Mesodermal cell (in vitro differentiated cells): ENCODE results near the gene TMBIM4. TPM values are rescaled to one million over a fixed set of nuclear protein-coding genes. Genes with fewer than 3 reads are reported as not detected.
"Not testable (repeated sequence)": the region's sequence is repeated elsewhere in the genome, so short reads cannot be mapped to it uniquely, and the experiment has no call there.

ENCODE experiments used
- H3K27ac ChIP-seq: 2 replicates; pipeline ENCODE4 v1.7.0; 2013; ENCODE audit warnings: mild to moderate bottlenecking, low read depth, low read length, moderate library complexity; ENCODE audit not compliant: severe bottlenecking
- H3K36me3 ChIP-seq: 2 replicates; pipeline ENCODE4 v1.7.1; 2013; ENCODE audit warnings: mild to moderate bottlenecking, low read length, moderate library complexity; ENCODE audit not compliant: control insufficient read depth, insufficient read depth
- H3K4me1 ChIP-seq: one replicate; pipeline ENCODE4 v1.7.1; 2013; ENCODE audit warnings: mild to moderate bottlenecking, low read length; ENCODE audit not compliant: insufficient read depth, control insufficient read depth, poor library complexity, severe bottlenecking
- H3K4me3 ChIP-seq: 2 replicates; pipeline ENCODE4 v1.7.0; 2013; ENCODE audit warnings: low read length, control low read depth, mild to moderate bottlenecking; ENCODE audit not compliant: insufficient read depth, poor library complexity, severe bottlenecking; ENCODE audit errors: extremely low read depth
- H3K9me3 ChIP-seq: 2 replicates; pipeline ENCODE4 v1.7.1; 2013; ENCODE audit warnings: mild to moderate bottlenecking, low read length, moderate library complexity; ENCODE audit not compliant: control insufficient read depth
- WGBS, 2 experiments: methylation state at CpG; one replicate each; pipeline ENCODE4 v1.1.5; 2013; ENCODE audit warnings: missing lambda C conversion rate in 2 of 2; ENCODE audit not compliant: insufficient coverage in 2 of 2; 5-methylcytosine and 5-hydroxymethylcytosine counted together
- polyA plus RNA-seq, 2 experiments: library from polyadenylated mRNA; stranded (reverse); fragments of 50-300 nt; gene quantifications; one replicate each; pipeline ENCODE4 v1.2.3, GENCODE V29; 2013

TMBIM4 gene
- polyA plus RNA-seq (2013, experiment 1 of 2): 40.3 TPM
- polyA plus RNA-seq (2013, experiment 2 of 2): 45.7 TPM

- Histone ChIP-seq H3K27ac (peak within 1 kb of the TSS; percentile 94), H3K9me3 (peaks cover 26% of the 10 kb centered on the region), H3K4me1 (peaks cover 6% of the 10 kb centered on the region), H3K4me3 (peak within 1 kb of the TSS; percentile 61), H3K36me3 (peaks cover 12% of the 10 kb centered on the region)
- 8 to 10% methylated on average over 45 to 52 of the region's 67 CpGs for WGBS, 2 experiments
Measured at GRCh38 chr12:66169221-66170170, at the start of gene TMBIM4. Gene TMBIM4 (minus strand): TSS chr12:66169996. CDS start chr12:66169951, 45 bp downstream.

- Histone ChIP-seq H3K4me3 (no peak overlapping the region), H3K4me1 (no peaks in the 10 kb centered on the region), H3K36me3 (no peaks in the 10 kb centered on the region), H3K27ac (no peak overlapping the region), H3K9me3 (peaks cover 6% of the 10 kb centered on the region)
- 83 to 100% methylated on average over 1 of the region's 4 CpGs for WGBS, 2 experiments
Measured at GRCh38 chr12:66217342-66217917, 47.6 kb upstream of the TMBIM4 start.

- not testable (repeated sequence) for H3K4me1 ChIP-seq, H3K9me3 ChIP-seq, H3K4me3 ChIP-seq, H3K36me3 ChIP-seq, H3K27ac ChIP-seq
- 82% methylated on average over 2 of the region's 3 CpGs; no CpG with 5 or more reads in 1 of the 2 experiments for WGBS, 2 experiments
Measured at GRCh38 chr12:66213011-66213410, 43.2 kb upstream of the TMBIM4 start.

- not testable (repeated sequence) for H3K27ac ChIP-seq, H3K4me1 ChIP-seq, H3K36me3 ChIP-seq, H3K4me3 ChIP-seq, H3K9me3 ChIP-seq
- 80 to 82% methylated on average over 1 to 2 of the region's 2 CpGs for WGBS, 2 experiments
Measured at GRCh38 chr12:66211573-66211972, 41.8 kb upstream of the TMBIM4 start.

- Histone ChIP-seq H3K4me3 (no peak overlapping the region), H3K9me3 (no peaks in the 10 kb centered on the region), H3K36me3 (no peaks in the 10 kb centered on the region), H3K4me1 (no peaks in the 10 kb centered on the region), H3K27ac (no peak overlapping the region)
Measured at GRCh38 chr12:66210840-66211239, 41.0 kb upstream of the TMBIM4 start.

GRCh38 chr12:66206141-66206540, 36.3 kb upstream of the TMBIM4 start:
- Histone ChIP-seq H3K36me3 (no peaks in the 10 kb centered on the region), H3K27ac (no peak overlapping the region), H3K4me3 (no peak overlapping the region), H3K9me3 (no peaks in the 10 kb centered on the region), H3K4me1 (no peaks in the 10 kb centered on the region)
- 100% methylated on average over 1 of the region's 1 CpG; no CpG with 5 or more reads in 1 of the 2 experiments for WGBS, 2 experiments

GRCh38 chr12:66203820-66204219, 34.0 kb upstream of the TMBIM4 start:
- WGBS, 2 experiments: 86% methylated on average over 1 of the region's 4 CpGs; no CpG with 5 or more reads in 1 of the 2 experiments
- no peaks in the 10 kb centered on the region for H3K36me3 ChIP-seq
- no peak overlapping the region for H3K27ac ChIP-seq

GRCh38 chr12:66199831-66200509, 30.2 kb upstream of the TMBIM4 start:
- H3K36me3 ChIP-seq: no peaks in the 10 kb centered on the region

More at GRCh38 chr12:66203820-66204219, 34.0 kb upstream of the TMBIM4 start:
- Histone ChIP-seq H3K4me1 (no peaks in the 10 kb centered on the region), H3K4me3 (no peak overlapping the region), H3K9me3 (no peaks in the 10 kb centered on the region)

GRCh38 chr12:66199141-66199540, 29.3 kb upstream of the TMBIM4 start:
- Histone ChIP-seq H3K4me1 (no peaks in the 10 kb centered on the region), H3K4me3 (no peak overlapping the region), H3K36me3 (no peaks in the 10 kb centered on the region), H3K9me3 (no peaks in the 10 kb centered on the region), H3K27ac (no peak overlapping the region)
- WGBS, 2 experiments: no CpG with 5 or more reads among the region's 3 CpGs

More at GRCh38 chr12:66199831-66200509, 30.2 kb upstream of the TMBIM4 start:
- Histone ChIP-seq H3K4me3 (no peak overlapping the region), H3K9me3 (no peaks in the 10 kb centered on the region), H3K27ac (no peak overlapping the region), H3K4me1 (no peaks in the 10 kb centered on the region)

- H3K4me3 ChIP-seq: no peak overlapping the region
- no peaks in the 10 kb centered on the region for H3K9me3 ChIP-seq
- 79 to 96% methylated on average over 2 to 3 of the region's 3 CpGs for WGBS, 2 experiments
- no peaks in the 10 kb centered on the region for H3K4me1 ChIP-seq
- no peak overlapping the region for H3K27ac ChIP-seq
- no peaks in the 10 kb centered on the region for H3K36me3 ChIP-seq
Measured at GRCh38 chr12:66197495-66197921, 27.7 kb upstream of the TMBIM4 start.
